Suprapubic skin (tissue), 4 donors: ENCODE measurements around the gene RPH3AL.

Experiments used
- EP300 ChIP-seq: sonication (generic); formaldehyde crosslinking; IDR thresholded peaks from one replicate; pipeline ENCODE4 v1.6.1; 2017; ENCODE audit warnings: antibody characterized with exemption
- POLR2A ChIP-seq, 2 donors: fragments of 450-650 bp; IDR thresholded peaks; one replicate each; pipeline ENCODE4 v1.6.1; 2017; ENCODE audit warnings: antibody characterized with exemption in 2 of 2, mild to moderate bottlenecking in 2 of 2, moderate library complexity in 2 of 2
- POLR2AphosphoS5 ChIP-seq, 3 donors: sonication (generic); formaldehyde crosslinking; IDR thresholded peaks; one replicate each; pipeline ENCODE4 v1.6.1; 2017; ENCODE audit warnings: antibody characterized with exemption in 3 of 3
- TF ChIP-seq, protein P1 (sequence below), 2 donors: fragments of 200-600 bp in 1 of 2; fragments of 450-650 bp in 1 of 2; sonication (generic) in 1 of 2; IDR thresholded peaks; one replicate each; pipeline ENCODE4 v1.5.1; 2016 to 2019; ENCODE audit warnings: antibody characterized with exemption in 2 of 2, mild to moderate bottlenecking in 1 of 2, moderate library complexity in 1 of 2

DNA sequence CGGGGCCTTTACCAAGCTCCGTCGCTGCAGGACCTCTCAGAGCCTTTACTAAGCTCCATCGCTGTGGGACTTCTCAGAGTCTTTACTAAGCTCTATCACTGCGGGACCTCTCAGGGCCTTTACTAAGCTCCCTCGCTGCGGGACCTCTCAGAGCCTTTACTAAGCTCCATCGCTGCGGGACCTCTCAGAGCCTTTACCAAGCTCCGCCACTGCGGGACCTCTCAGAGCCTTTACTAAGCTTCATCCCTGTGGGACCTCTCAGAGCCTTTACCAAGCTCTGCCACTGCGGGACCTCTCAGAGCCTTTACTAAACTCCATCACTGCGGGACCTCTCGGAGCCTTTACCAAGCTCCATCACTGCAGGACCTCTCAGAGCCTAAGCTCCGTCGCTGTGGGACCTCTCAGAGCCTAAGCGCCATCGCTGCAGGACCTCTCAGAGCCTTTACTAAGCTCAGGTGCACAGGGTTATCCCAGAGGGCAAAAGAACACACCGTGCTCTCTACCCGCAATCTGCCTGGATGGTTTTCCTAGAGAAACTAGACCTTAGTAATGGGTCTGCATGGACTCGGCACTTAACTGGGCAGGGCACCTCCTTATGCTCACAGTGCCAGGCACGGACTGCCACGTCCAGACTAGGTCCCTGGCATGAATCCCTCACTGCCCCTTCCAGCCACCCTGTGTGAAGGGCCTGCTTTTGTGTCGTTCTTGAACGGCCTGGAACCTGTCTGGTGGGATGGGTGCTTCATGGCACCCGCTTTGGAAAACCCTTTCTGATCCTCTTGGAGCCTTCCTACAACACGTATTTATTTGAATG lies 101.9 kb downstream of the RPH3AL start:
- TF ChIP-seq POLR2AphosphoS5 (IDR thresholded peaks at IDR 0.05): no peak
- TF ChIP-seq, protein P1, sequence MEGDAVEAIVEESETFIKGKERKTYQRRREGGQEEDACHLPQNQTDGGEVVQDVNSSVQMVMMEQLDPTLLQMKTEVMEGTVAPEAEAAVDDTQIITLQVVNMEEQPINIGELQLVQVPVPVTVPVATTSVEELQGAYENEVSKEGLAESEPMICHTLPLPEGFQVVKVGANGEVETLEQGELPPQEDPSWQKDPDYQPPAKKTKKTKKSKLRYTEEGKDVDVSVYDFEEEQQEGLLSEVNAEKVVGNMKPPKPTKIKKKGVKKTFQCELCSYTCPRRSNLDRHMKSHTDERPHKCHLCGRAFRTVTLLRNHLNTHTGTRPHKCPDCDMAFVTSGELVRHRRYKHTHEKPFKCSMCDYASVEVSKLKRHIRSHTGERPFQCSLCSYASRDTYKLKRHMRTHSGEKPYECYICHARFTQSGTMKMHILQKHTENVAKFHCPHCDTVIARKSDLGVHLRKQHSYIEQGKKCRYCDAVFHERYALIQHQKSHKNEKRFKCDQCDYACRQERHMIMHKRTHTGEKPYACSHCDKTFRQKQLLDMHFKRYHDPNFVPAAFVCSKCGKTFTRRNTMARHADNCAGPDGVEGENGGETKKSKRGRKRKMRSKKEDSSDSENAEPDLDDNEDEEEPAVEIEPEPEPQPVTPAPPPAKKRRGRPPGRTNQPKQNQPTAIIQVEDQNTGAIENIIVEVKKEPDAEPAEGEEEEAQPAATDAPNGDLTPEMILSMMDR (IDR thresholded peaks at IDR 0.05): no peak
- no peak for TF ChIP-seq EP300
- TF ChIP-seq POLR2A (IDR thresholded peaks at IDR 0.05): no peak
